ENCODE measurements around the gene MOB3B.

DNA sequence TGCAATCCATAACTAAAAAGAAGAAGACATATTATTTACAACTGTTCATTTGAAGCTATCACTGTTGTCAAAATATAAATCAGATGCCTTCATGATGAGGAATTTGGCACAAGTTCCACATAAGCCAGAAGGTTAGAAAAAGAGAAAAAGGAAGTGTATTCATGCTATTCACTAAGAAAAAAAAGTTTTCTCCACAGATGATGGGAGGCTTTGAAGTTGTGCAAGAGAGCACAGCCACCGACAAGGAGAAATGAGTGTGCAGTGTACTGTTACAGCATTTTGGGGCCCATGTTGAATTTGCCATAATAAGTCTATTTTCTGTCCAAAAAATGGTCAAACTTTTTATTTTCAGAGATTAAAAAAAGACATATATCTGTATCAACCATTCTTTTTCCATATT is 38.5 kb downstream of the MOB3B start:
- no peak for TF ChIP-seq POLR2A (IDR thresholded peaks at IDR 0.05)
- TF ChIP-seq, protein P1, sequence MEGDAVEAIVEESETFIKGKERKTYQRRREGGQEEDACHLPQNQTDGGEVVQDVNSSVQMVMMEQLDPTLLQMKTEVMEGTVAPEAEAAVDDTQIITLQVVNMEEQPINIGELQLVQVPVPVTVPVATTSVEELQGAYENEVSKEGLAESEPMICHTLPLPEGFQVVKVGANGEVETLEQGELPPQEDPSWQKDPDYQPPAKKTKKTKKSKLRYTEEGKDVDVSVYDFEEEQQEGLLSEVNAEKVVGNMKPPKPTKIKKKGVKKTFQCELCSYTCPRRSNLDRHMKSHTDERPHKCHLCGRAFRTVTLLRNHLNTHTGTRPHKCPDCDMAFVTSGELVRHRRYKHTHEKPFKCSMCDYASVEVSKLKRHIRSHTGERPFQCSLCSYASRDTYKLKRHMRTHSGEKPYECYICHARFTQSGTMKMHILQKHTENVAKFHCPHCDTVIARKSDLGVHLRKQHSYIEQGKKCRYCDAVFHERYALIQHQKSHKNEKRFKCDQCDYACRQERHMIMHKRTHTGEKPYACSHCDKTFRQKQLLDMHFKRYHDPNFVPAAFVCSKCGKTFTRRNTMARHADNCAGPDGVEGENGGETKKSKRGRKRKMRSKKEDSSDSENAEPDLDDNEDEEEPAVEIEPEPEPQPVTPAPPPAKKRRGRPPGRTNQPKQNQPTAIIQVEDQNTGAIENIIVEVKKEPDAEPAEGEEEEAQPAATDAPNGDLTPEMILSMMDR (IDR thresholded peaks at IDR 0.05), result no peak
- TF ChIP-seq POLR2AphosphoS5 (IDR thresholded peaks at IDR 0.05; ENCODE audit: insufficient read depth in 1 of 2, low read depth in 1 of 2), result no peak

Data from vagina (tissue), 2 donors.